MM.1S (cell line): ENCODE results near the gene DIP2C.
"Not testable (repeated sequence)": the region's sequence is repeated elsewhere in the genome, so short reads cannot be mapped to it uniquely, and the experiment has no call there.

Experiments used
- DNase-seq: peaks from one replicate; pipeline ENCODE4 v3.0.0-alpha.2; 2015
- H2AFZ ChIP-seq: fragments of 300-600 bp; sonication (generic); 2 replicates; pipeline ENCODE4 v1.6.0; 2016; ENCODE audit warnings: antibody characterized with exemption, low read length
- H3F3A ChIP-seq: fragments of 300-600 bp; sonication (generic); 2 replicates; pipeline ENCODE4 v1.6.1; 2016; ENCODE audit warnings: mild to moderate bottlenecking, antibody characterized with exemption, low read length, moderate library complexity, mixed read lengths; ENCODE audit not compliant: insufficient read depth
- H3K27ac ChIP-seq: fragments of 300-600 bp; sonication (generic); 2 replicates; pipeline ENCODE4 v1.5.1; 2016; ENCODE audit warnings: mild to moderate bottlenecking, low read length
- H3K27me3 ChIP-seq: fragments of 300-600 bp; sonication (generic); replicated peaks from 2 replicates; pipeline ENCODE4 v1.6.0; 2016; ENCODE audit warnings: low read length; ENCODE audit not compliant: insufficient read depth
- H3K36me3 ChIP-seq: fragments of 300-600 bp; sonication (generic); replicated peaks from 2 replicates; pipeline ENCODE4 v1.6.1; 2016; ENCODE audit warnings: mild to moderate bottlenecking, low read length, mixed read lengths; ENCODE audit not compliant: insufficient read depth
- H3K4me1 ChIP-seq: fragments of 300-600 bp; sonication (generic); 2 replicates; pipeline ENCODE4 v1.6.1; 2016; ENCODE audit warnings: low read length, mixed read lengths
- H3K4me2 ChIP-seq: fragments of 300-600 bp; sonication (generic); 2 replicates; pipeline ENCODE4 v1.6.0; 2016; ENCODE audit warnings: low read depth, low read length
- H3K4me3 ChIP-seq: fragments of 300-600 bp; sonication (generic); 2 replicates; pipeline ENCODE4 v1.5.1; 2016; ENCODE audit warnings: low read length, mixed read lengths
- H3K79me2 ChIP-seq: fragments of 300-600 bp; sonication (generic); 2 replicates; pipeline ENCODE4 v1.6.1; 2016; ENCODE audit warnings: mixed run types, low read length, mixed read lengths
- H3K9ac ChIP-seq: fragments of 300-600 bp; sonication (generic); 2 replicates; pipeline ENCODE4 v1.6.1; 2016; ENCODE audit warnings: low read length, mixed read lengths
- H3K9me2 ChIP-seq: fragments of 300-600 bp; sonication (generic); replicated peaks from 2 replicates; pipeline ENCODE4 v1.6.1; 2016; ENCODE audit warnings: mild to moderate bottlenecking, low read length, mixed read lengths; ENCODE audit not compliant: insufficient read depth
- H3K9me3 ChIP-seq: fragments of 300-600 bp; sonication (generic); replicated peaks from 2 replicates; pipeline ENCODE4 v1.6.1; 2016; ENCODE audit warnings: mild to moderate bottlenecking, low read length, mixed read lengths; ENCODE audit not compliant: insufficient read depth
- H4K20me1 ChIP-seq: fragments of 300-600 bp; sonication (generic); 2 replicates; pipeline ENCODE4 v1.6.1; 2016; ENCODE audit warnings: mild to moderate bottlenecking, low read length, moderate library complexity, mixed read lengths; ENCODE audit not compliant: insufficient read depth
- CTCF ChIP-seq: fragments of 300-600 bp; sonication (generic); IDR thresholded peaks from 2 replicates; pipeline ENCODE4 v1.5.1; 2016; ENCODE audit warnings: antibody characterized with exemption, low read length, mixed read lengths
- EZH2 ChIP-seq: fragments of 300-600 bp; sonication (generic); optimal IDR thresholded peaks from 2 replicates; pipeline ENCODE3; 2017; ENCODE audit warnings: low read depth, mild to moderate bottlenecking, antibody characterized with exemption, low read length, mixed read lengths
- EZH2phosphoT487 ChIP-seq: fragments of 300-600 bp; sonication (generic); IDR thresholded peaks from 2 replicates; pipeline ENCODE4 v1.6.1; 2018; ENCODE audit warnings: antibody characterized with exemption, low read length

DIP2C gene

GRCh38 chr10:596725-597345 is 92.6 kb downstream of the DIP2C start:
- TF ChIP-seq CTCF (no peak), EZH2phosphoT487 (no peak), EZH2 (no peak)
- no peaks in the 10 kb centered on the region for H3K9me2 ChIP-seq
- H3K79me2 ChIP-seq = no peaks in the 10 kb centered on the region
- H3K4me3 ChIP-seq = no peak overlapping the region
- H3K4me2 ChIP-seq = no peak overlapping the region
- no peaks in the 10 kb centered on the region for H3K36me3 ChIP-seq
- no peak overlapping the region for H3K9ac ChIP-seq
- no peaks in the 10 kb centered on the region for H3K27me3 ChIP-seq
- H4K20me1 ChIP-seq = no peaks in the 10 kb centered on the region
- DNase-seq = no peak
- H3F3A ChIP-seq = no peaks in the 10 kb centered on the region
- no peaks in the 10 kb centered on the region for H3K9me3 ChIP-seq
- no peak overlapping the region for H2AFZ ChIP-seq
- no peak overlapping the region for H3K27ac ChIP-seq
- H3K4me1 ChIP-seq = no peaks in the 10 kb centered on the region

GRCh38 chr10:596131-596530 is 93.3 kb downstream of the DIP2C start:
- not testable (repeated sequence) for DNase-seq, H3K79me2 ChIP-seq, H4K20me1 ChIP-seq

GRCh38 chr10:595473-595872 is 94.0 kb downstream of the DIP2C start:
- H3F3A ChIP-seq = peaks cover under 1% of the 10 kb centered on the region; the same call in 1 of the 2 replicates
- no peak overlapping the region for H3K4me3 ChIP-seq
- no peak overlapping the region for H2AFZ ChIP-seq
- DNase-seq = no peak
- no peaks in the 10 kb centered on the region for H3K9me3 ChIP-seq
- H3K79me2 ChIP-seq = no peaks in the 10 kb centered on the region
- H3K27ac ChIP-seq = no peak overlapping the region
- H3K4me2 ChIP-seq = no peak overlapping the region
- no peaks in the 10 kb centered on the region for H4K20me1 ChIP-seq
- no peak overlapping the region for H3K9ac ChIP-seq
- no peaks in the 10 kb centered on the region for H3K9me2 ChIP-seq
- no peaks in the 10 kb centered on the region for H3K36me3 ChIP-seq
- no peak for TF ChIP-seq CTCF
- TF ChIP-seq EZH2 = no peak
- TF ChIP-seq EZH2phosphoT487 = no peak
- H3K27me3 ChIP-seq = no peaks in the 10 kb centered on the region
- H3K4me1 ChIP-seq = peaks cover 4% of the 10 kb centered on the region; the same call in 1 of the 2 replicates

More at GRCh38 chr10:596131-596530, 93.3 kb downstream of the DIP2C start:
- not testable (repeated sequence) for H2AFZ ChIP-seq, H3K27me3 ChIP-seq, H3K27ac ChIP-seq, H3F3A ChIP-seq, H3K4me3 ChIP-seq, H3K4me1 ChIP-seq, H3K9ac ChIP-seq, H3K4me2 ChIP-seq, H3K9me2 ChIP-seq, H3K36me3 ChIP-seq, H3K9me3 ChIP-seq

GRCh38 chr10:594584-595270 is 94.7 kb downstream of the DIP2C start:
- H3K4me1 ChIP-seq = peaks cover 11% of the 10 kb centered on the region
- H3K27ac ChIP-seq = no peak overlapping the region
- H3K9me3 ChIP-seq = no peaks in the 10 kb centered on the region
- TF ChIP-seq EZH2 (no peak), CTCF (no peak), EZH2phosphoT487 (no peak)
- H3K9ac ChIP-seq = no peak overlapping the region
- H3F3A ChIP-seq = peaks cover 7% of the 10 kb centered on the region
- H3K4me3 ChIP-seq = no peak overlapping the region
- H3K9me2 ChIP-seq = no peaks in the 10 kb centered on the region
- H2AFZ ChIP-seq = no peak overlapping the region
- no peak overlapping the region for H3K4me2 ChIP-seq
- DNase-seq = no peak
- no peaks in the 10 kb centered on the region for H3K36me3 ChIP-seq
- no peaks in the 10 kb centered on the region for H3K79me2 ChIP-seq
- no peaks in the 10 kb centered on the region for H3K27me3 ChIP-seq
- H4K20me1 ChIP-seq = no peaks in the 10 kb centered on the region
